Trophoblast cell (in vitro differentiated cells and primary cell): ENCODE data around the gene HEPHL1.

Experiments
- DNase-seq, 2 donors: peaks; one replicate each; pipeline ENCODE4 v3.0.0-alpha.2; 2016
- H2AFZ ChIP-seq: 2 replicates; pipeline ENCODE4 v1.6.1; 2013; ENCODE audit warnings: low read length, moderate library complexity, mild to moderate bottlenecking; ENCODE audit not compliant: insufficient read depth, poor library complexity
- H2AK5ac ChIP-seq: 2 replicates; pipeline ENCODE4 v1.6.1; 2013; ENCODE audit warnings: mild to moderate bottlenecking, low read length
- H2BK120ac ChIP-seq: 2 replicates; pipeline ENCODE4 v1.6.1; 2013; ENCODE audit warnings: low read length, mild to moderate bottlenecking, moderate library complexity; ENCODE audit not compliant: insufficient read depth, poor library complexity
- H2BK12ac ChIP-seq: 2 replicates; pipeline ENCODE4 v1.6.1; 2013; ENCODE audit warnings: mild to moderate bottlenecking, low read length, moderate library complexity
- H2BK5ac ChIP-seq: 2 replicates; pipeline ENCODE4 v1.6.1; 2013; ENCODE audit warnings: low read length, low read depth, moderate library complexity, mild to moderate bottlenecking; ENCODE audit not compliant: poor library complexity
- H3K14ac ChIP-seq: 2 replicates; pipeline ENCODE4 v1.6.1; 2013; ENCODE audit warnings: mild to moderate bottlenecking, low read length
- H3K18ac ChIP-seq: 2 replicates; pipeline ENCODE4 v1.6.1; 2013; ENCODE audit warnings: mild to moderate bottlenecking, low read length
- H3K23ac ChIP-seq: 2 replicates; pipeline ENCODE4 v1.6.1; 2013; ENCODE audit warnings: low read length
- H3K27ac ChIP-seq: 2 replicates; pipeline ENCODE4 v1.5.1; 2013; ENCODE audit warnings: low read depth, mild to moderate bottlenecking, inconsistent platforms, low read length, moderate library complexity
- H3K27me3 ChIP-seq: 2 replicates; pipeline ENCODE4 v1.6.1; 2013; ENCODE audit warnings: inconsistent platforms, mild to moderate bottlenecking, low read length, moderate library complexity; ENCODE audit not compliant: insufficient read depth
- H3K36me3 ChIP-seq, 2 experiments: 1 replicate in 1 of 2; 2 replicates in 1 of 2; pipeline ENCODE4 v1.6.1; 2013; ENCODE audit warnings: low read length in 2 of 2, mild to moderate bottlenecking in 2 of 2, moderate library complexity in 1 of 2; ENCODE audit not compliant: insufficient read depth in 2 of 2, control insufficient read depth in 1 of 2
- H3K4ac ChIP-seq: 2 replicates; pipeline ENCODE4 v1.6.1; 2013; ENCODE audit warnings: low read depth, mild to moderate bottlenecking, low read length, moderate library complexity
- H3K4me1 ChIP-seq, 2 experiments: 1 replicate in 1 of 2; 2 replicates in 1 of 2; pipeline ENCODE4 v1.6.1; 2013; ENCODE audit warnings: low read length in 2 of 2, mild to moderate bottlenecking in 2 of 2, moderate library complexity in 1 of 2; ENCODE audit not compliant: insufficient read depth in 2 of 2, control insufficient read depth in 1 of 2
- H3K4me2 ChIP-seq: 2 replicates; pipeline ENCODE4 v1.6.1; 2013; ENCODE audit warnings: inconsistent platforms, mild to moderate bottlenecking, low read length, moderate library complexity
- H3K4me3 ChIP-seq: 2 replicates; pipeline ENCODE4 v1.5.1; 2013; ENCODE audit warnings: mild to moderate bottlenecking, low read depth, low read length, inconsistent platforms
- H3K79me1 ChIP-seq: one replicate; pipeline ENCODE4 v1.6.1; 2013; ENCODE audit warnings: low read length
- H3K79me2 ChIP-seq: 2 replicates; pipeline ENCODE4 v1.6.1; 2013; ENCODE audit warnings: low read length, mild to moderate bottlenecking; ENCODE audit not compliant: control insufficient read depth, insufficient read depth, poor library complexity
- H3K9ac ChIP-seq: 2 replicates; pipeline ENCODE4 v1.6.1; 2013; ENCODE audit warnings: mild to moderate bottlenecking, low read length
- H3K9me3 ChIP-seq: 2 replicates; pipeline ENCODE4 v1.6.1; 2013; ENCODE audit warnings: low read depth, mild to moderate bottlenecking, control low read depth, inconsistent platforms, low read length; ENCODE audit not compliant: insufficient read depth
- H4K12ac ChIP-seq: 2 replicates; pipeline ENCODE4 v1.6.1; 2013; ENCODE audit warnings: low read depth, mild to moderate bottlenecking, low read length, moderate library complexity
- H4K8ac ChIP-seq: 2 replicates; pipeline ENCODE4 v1.6.1; 2013; ENCODE audit warnings: low read depth, mild to moderate bottlenecking, low read length, moderate library complexity
- H4K91ac ChIP-seq: one replicate; pipeline ENCODE4 v1.6.1; 2013; ENCODE audit warnings: low read depth, mild to moderate bottlenecking, low read length, moderate library complexity
- WGBS: extraction: QIAGEN DNeasy Blood & Tissue Kit; methylation state at CpG from one replicate; pipeline ENCODE4 v1.1.7; 2013; ENCODE audit warnings: missing lambda C conversion rate; ENCODE audit not compliant: insufficient read length, insufficient coverage; ENCODE audit errors: extremely low coverage; 5-methylcytosine and 5-hydroxymethylcytosine counted together

Gene HEPHL1

GRCh38 chr11:94059065-94059464 is 37.9 kb downstream of the HEPHL1 start:
- Histone ChIP-seq H4K91ac (no peak overlapping the region), H3K4me3 (no peak overlapping the region), H3K4me2 (no peak overlapping the region), H4K8ac (no peak overlapping the region), H3K18ac (no peak overlapping the region), H3K79me1 (no peaks in the 10 kb centered on the region), H3K4me1 (no peaks in the 10 kb centered on the region), H3K23ac (no peak overlapping the region), H2BK120ac (no peak overlapping the region), H3K9me3 (no peaks in the 10 kb centered on the region), H3K27me3 (no peaks in the 10 kb centered on the region), H2AFZ (no peak overlapping the region), H3K4ac (no peak overlapping the region), H3K79me2 (no peaks in the 10 kb centered on the region), H3K14ac (no peak overlapping the region), H2BK5ac (no peak overlapping the region), H4K12ac (no peak overlapping the region), H3K27ac (no peak overlapping the region), H2AK5ac (no peak overlapping the region), H3K36me3 (no peaks in the 10 kb centered on the region), H3K9ac (no peak overlapping the region), H2BK12ac (no peak overlapping the region)
- no peak for DNase-seq

GRCh38 chr11:94060401-94060800 is 39.2 kb downstream of the HEPHL1 start:
- no peaks in the 10 kb centered on the region for H3K79me2 ChIP-seq
- no peaks in the 10 kb centered on the region for H3K4me1 ChIP-seq
- H2BK5ac ChIP-seq, result no peak overlapping the region
- no peaks in the 10 kb centered on the region for H3K27me3 ChIP-seq
- H3K4me3 ChIP-seq, result no peak overlapping the region
- no peak overlapping the region for H4K91ac ChIP-seq
- no peak overlapping the region for H2BK120ac ChIP-seq
- H2AK5ac ChIP-seq, result no peak overlapping the region
- H3K9me3 ChIP-seq, result no peaks in the 10 kb centered on the region
- no peak overlapping the region for H3K18ac ChIP-seq
- no peak overlapping the region for H3K14ac ChIP-seq
- H3K23ac ChIP-seq, result no peak overlapping the region
- H3K79me1 ChIP-seq, result no peaks in the 10 kb centered on the region
- no peak overlapping the region for H4K8ac ChIP-seq
- H3K4me2 ChIP-seq, result no peak overlapping the region
- H4K12ac ChIP-seq, result no peak overlapping the region
- H3K27ac ChIP-seq, result no peak overlapping the region
- no peak overlapping the region for H2BK12ac ChIP-seq
- peak; percentile 66 to 86 for DNase-seq
- no peak overlapping the region for H3K4ac ChIP-seq
- H3K36me3 ChIP-seq, result no peaks in the 10 kb centered on the region
- H3K9ac ChIP-seq, result no peak overlapping the region
- no peak overlapping the region for H2AFZ ChIP-seq

GRCh38 chr11:94062360-94062759 is 41.2 kb downstream of the HEPHL1 start:
- Histone ChIP-seq H3K4ac (no peak overlapping the region), H2AK5ac (no peak overlapping the region), H2BK120ac (no peak overlapping the region), H3K27me3 (no peaks in the 10 kb centered on the region), H3K18ac (no peak overlapping the region), H2BK12ac (no peak overlapping the region), H3K79me2 (no peaks in the 10 kb centered on the region), H4K8ac (no peak overlapping the region), H3K4me1 (no peaks in the 10 kb centered on the region), H4K91ac (no peak overlapping the region), H4K12ac (no peak overlapping the region), H3K4me2 (no peak overlapping the region), H3K9me3 (no peaks in the 10 kb centered on the region), H3K14ac (no peak overlapping the region), H3K79me1 (no peaks in the 10 kb centered on the region), H3K4me3 (no peak overlapping the region), H2BK5ac (no peak overlapping the region), H3K23ac (no peak overlapping the region), H3K36me3 (no peaks in the 10 kb centered on the region), H3K9ac (no peak overlapping the region), H2AFZ (no peak overlapping the region), H3K27ac (no peak overlapping the region)
- DNase-seq, result no peak
- WGBS, result no CpG with 5 or more reads among the region's 2 CpGs

GRCh38 chr11:94066901-94067429 is 45.8 kb downstream of the HEPHL1 start:
- Histone ChIP-seq H3K9me3 (no peaks in the 10 kb centered on the region), H3K18ac (no peak overlapping the region), H3K4me2 (no peak overlapping the region), H3K27me3 (no peaks in the 10 kb centered on the region), H4K8ac (no peak overlapping the region), H3K4me3 (no peak overlapping the region), H2AK5ac (no peak overlapping the region), H3K79me1 (no peaks in the 10 kb centered on the region), H3K4me1 (no peaks in the 10 kb centered on the region), H3K23ac (no peak overlapping the region), H3K4ac (no peak overlapping the region), H3K79me2 (no peaks in the 10 kb centered on the region), H2BK120ac (no peak overlapping the region), H2BK12ac (no peak overlapping the region), H3K9ac (no peak overlapping the region), H4K91ac (no peak overlapping the region), H3K36me3 (no peaks in the 10 kb centered on the region), H2AFZ (no peak overlapping the region), H4K12ac (no peak overlapping the region), H3K14ac (no peak overlapping the region), H2BK5ac (no peak overlapping the region), H3K27ac (no peak overlapping the region)
- no CpG with 5 or more reads among the region's 3 CpGs for WGBS
- no peak for DNase-seq
